HG03196 (cell line): ENCODE measurements around the gene BDKRB1.

ENCODE experiments used
- ATAC-seq: cut with Tn5 transposase; IDR thresholded peaks from one replicate; pipeline ENCODE4 v1.9.1; 2021; ENCODE audit not compliant: unreplicated experiment

Gene BDKRB1

GRCh38 chr14:96277890-96278289 is 21.9 kb downstream of the BDKRB1 start:
- ATAC-seq: no peak

- no peak for ATAC-seq
These were observed 23.6 kb downstream of the BDKRB1 start for GRCh38 chr14:96279564-96279963.

DNA sequence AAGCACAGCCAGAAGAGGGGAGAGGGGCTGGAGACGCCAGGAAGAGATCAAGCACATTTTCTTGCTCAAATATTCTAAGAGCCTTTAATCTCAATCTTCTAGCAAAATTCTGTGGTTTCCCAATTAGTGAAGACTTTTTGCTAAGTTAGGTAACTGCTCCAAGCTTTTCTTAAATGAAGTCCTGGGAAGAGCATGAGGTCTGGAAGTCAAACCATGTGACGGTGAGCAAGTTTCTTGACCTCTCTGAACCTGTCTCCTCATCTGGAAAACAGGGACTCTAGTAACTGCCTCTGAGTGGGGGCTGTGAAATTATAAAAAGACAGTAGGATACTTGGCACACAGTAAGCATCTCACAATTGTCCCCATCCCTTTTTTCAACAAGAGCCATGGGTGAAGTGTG is 24.1 kb downstream of the BDKRB1 start:
- no peak for ATAC-seq

DNA sequence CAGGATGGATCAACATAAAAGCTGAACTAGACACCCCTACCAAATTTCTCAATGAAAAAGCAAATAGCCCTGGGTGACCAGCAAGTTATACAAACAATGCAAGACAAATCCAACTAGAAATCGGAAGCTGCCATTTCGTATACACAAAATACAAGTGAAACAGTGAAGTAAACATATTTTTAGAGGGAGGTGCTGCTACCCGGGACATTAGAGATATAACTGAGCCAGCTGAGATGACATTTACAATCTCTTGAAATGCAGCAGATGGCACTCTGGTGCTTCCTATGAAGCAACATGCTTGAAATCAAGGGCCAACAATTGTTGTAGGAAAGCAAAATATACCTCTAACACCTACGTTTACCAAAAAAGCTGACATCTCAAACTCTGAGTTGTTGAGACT is 25.5 kb downstream of the BDKRB1 start:
- no peak for ATAC-seq

GRCh38 chr14:96284008-96284407 is 28.0 kb downstream of the BDKRB1 start:
- no peak for ATAC-seq

GRCh38 chr14:96284430-96284829 is 28.4 kb downstream of the BDKRB1 start:
- ATAC-seq: no peak

DNA sequence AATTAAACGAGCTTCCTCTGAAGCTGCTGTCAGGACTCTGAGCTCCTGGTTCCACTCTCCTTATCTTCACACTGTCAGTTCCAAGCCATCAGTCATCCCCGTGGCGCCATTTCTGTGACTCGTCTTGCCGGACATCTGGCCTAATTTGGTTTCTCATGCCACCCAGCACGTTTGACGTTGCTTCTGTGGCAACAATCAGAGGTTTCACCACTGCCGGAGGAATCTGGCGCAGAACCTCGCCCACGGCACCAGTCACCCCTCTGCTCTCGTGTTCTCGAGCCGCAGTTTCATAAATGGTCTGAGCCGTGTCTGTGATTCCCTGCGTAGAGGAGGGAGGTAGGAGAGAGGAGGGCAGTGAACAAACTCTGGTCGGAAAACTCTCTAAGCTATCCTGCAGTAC is 29.7 kb downstream of the BDKRB1 start:
- no peak for ATAC-seq

- ATAC-seq: no peak
These were observed 30.2 kb downstream of the BDKRB1 start for GRCh38 chr14:96286251-96286650.

GRCh38 chr14:96287856-96288255 is 31.8 kb downstream of the BDKRB1 start:
- ATAC-seq: no peak

DNA sequence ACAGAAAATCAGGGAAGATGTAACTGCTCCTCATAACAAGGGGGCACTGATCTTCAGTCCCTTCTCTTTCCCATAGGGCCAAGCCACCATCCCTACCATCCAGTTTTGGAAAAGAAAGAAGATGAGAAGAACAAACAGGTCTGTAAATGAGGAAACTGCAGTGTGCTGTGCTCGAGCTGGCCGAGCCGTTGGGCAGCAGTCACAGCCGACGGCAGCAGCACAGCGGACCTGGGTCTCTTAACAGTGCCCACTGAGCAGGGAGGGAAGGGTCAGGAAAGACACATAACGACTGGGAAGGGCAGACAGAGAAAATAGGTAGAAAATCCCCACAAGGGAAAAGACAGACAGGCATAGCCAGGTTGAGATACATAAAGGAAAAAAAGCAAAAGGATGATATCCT is 38.2 kb downstream of the BDKRB1 start:
- ATAC-seq: no peak

GRCh38 chr14:96297000-96297399 is 41.0 kb downstream of the BDKRB1 start:
- ATAC-seq: no peak

GRCh38 chr14:96297997-96298515 is 42.0 kb downstream of the BDKRB1 start:
- no peak for ATAC-seq

GRCh38 chr14:96299441-96299840 is 43.4 kb downstream of the BDKRB1 start:
- ATAC-seq: no peak

- no peak for ATAC-seq
These were observed 48.0 kb downstream of the BDKRB1 start for GRCh38 chr14:96303981-96304380.

DNA sequence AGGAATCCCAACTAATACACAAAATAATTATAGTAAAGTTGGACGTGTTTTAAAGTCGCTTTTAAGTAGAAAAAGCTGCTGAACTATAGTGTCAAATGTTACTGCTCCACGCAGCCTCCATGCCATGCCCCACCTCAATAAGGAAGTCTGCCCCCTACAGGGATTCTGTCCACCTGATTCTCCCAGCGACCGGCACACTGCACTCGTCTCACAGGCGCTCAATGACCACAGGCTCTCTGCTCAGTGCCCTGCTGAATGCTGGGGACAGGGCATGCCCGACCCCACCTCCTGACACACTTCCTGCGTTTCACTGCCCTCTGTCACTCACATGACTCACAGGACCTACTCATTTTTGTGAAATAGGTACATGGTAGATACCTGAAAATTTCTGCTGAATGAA is 48.9 kb downstream of the BDKRB1 start:
- no peak for ATAC-seq

DNA sequence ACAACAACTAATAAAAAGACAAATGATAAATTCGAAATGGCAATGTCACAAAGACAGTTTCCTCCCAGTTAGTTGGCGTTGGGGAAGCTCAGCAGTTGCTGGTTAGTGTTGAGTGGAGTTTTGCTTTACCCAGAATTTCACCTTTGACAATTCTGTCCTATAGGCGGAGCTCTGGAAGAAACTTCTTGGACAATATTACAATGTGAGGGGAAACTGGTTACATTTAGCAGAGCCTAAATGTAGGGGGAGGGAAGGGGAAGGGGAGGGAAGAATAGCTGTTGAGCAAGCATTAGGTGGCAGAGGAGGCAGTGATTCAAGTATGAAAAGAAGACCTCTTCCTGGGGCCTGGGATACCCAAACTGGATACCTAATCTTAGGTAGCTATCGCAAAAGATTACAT is 51.4 kb downstream of the BDKRB1 start:
- no peak for ATAC-seq

DNA sequence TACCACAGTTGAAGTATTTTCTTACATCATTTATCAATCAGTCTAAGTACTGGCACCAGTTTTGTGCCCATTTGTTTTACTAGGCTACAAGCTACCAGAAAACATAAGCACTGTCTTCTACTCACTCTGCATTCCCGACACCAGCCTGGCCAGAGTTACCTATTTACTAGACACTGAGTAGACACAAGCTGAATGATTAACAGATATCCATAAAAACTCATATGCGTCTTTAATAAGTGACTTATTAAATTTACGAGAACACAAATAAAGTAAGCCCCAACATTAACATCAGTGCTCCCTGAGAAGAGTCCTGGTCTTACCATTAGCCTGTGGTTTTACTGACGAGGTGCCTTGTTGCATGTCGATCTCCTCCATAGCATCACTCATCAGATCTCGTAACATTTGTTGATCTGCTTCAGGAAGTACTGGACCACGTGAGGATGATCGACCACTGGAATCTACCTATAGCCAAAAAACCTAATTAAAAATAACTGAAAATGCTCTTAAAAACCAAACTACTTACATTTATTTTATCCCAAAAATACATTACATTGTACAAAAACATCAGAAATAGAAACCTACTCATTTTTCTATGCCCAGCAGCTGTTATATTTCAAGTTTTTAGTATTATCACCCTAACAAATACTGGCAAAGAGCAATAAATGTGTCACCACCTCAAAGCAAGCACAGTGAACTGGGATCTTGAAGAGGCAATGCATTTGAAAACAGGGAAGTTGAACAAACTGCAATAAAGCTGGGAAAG is 53.3 kb downstream of the BDKRB1 start:
- no peak for ATAC-seq

DNA sequence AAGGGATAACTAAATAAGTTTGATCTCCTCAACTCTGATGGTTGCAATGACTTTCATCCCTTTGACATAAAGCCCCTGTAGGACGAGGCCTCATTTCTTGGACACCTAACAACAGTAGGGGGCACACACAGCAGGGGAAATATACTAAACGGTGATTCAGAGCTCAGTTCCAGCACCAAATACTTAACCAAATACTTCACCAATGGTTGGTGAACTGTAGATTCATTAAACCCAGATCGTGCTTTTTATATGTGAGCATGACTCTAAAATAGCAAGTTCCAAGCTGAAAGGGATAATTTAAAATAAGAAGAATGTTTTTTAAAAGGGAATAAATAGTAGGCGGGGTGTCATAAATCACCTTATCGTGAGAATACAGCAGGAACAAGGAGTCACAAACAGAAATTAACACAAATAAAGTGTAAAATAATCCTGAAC is 53.9 kb downstream of the BDKRB1 start:
- ATAC-seq: no peak

DNA sequence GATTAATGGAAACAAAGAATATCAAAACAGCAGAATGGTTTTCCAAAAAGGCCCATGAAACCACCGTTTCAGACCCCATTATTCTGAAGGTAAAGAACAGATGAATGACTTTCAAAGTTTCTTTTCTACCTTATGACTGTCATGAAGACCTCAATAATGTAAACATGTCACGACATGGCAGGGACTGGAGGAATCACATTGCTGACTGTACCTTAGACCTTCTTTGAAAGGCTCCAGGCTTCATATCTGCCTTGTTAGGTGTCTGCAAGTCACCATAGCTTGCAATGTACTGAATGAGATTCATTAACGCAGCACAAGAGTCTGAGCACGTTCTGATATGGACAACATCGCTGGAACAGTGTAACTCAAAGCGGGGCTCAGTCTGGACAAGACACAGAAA is 54.9 kb downstream of the BDKRB1 start:
- no peak for ATAC-seq
